Skeletal muscle satellite cell (primary cell): ENCODE measurements around the gene TPPP2. TPM values are rescaled to one million over a fixed set of nuclear protein-coding genes. Genes with fewer than 3 reads are reported as not detected.
"Not testable (repeated sequence)": the region's sequence is repeated elsewhere in the genome, so short reads cannot be mapped to it uniquely, and the experiment has no call there.

Experiments
- H3K27me3 ChIP-seq: 2 replicates; pipeline ENCODE4 v1.7.0; 2013; ENCODE audit warnings: low read length; ENCODE audit not compliant: control insufficient read depth, insufficient read depth
- H3K36me3 ChIP-seq: 2 replicates; pipeline ENCODE4 v1.7.0; 2013; ENCODE audit warnings: mild to moderate bottlenecking, control low read depth, low read length; ENCODE audit not compliant: insufficient read depth
- H3K4me1 ChIP-seq: 2 replicates; pipeline ENCODE4 v1.7.0; 2013; ENCODE audit warnings: low read length; ENCODE audit not compliant: control insufficient read depth, insufficient read depth
- H3K4me2 ChIP-seq: 2 replicates; pipeline ENCODE4 v1.7.0; 2013; ENCODE audit warnings: mild to moderate bottlenecking, low read length
- H3K4me3 ChIP-seq: 2 replicates; pipeline ENCODE4 v1.7.0; 2013; ENCODE audit warnings: low read length
- H3K9ac ChIP-seq: 2 replicates; pipeline ENCODE4 v1.7.0; 2013; ENCODE audit warnings: mild to moderate bottlenecking, low read depth, low read length, moderate library complexity
- H3K9me3 ChIP-seq: replicated peaks from 2 replicates; pipeline ENCODE4 v1.7.0; 2013; ENCODE audit warnings: mild to moderate bottlenecking, control low read depth, low read length
- total RNA-seq: library from RNA; depleted of rRNA; stranded (reverse); fragments of >200 nt; gene quantifications from 2 replicates; pipeline ENCODE4 v1.2.3, GENCODE V29; 2012; rRNA removed

TPPP2 gene
- total RNA-seq, result not detected in 2 replicates

- no peak within 1 kb of the TSS for H3K4me3 ChIP-seq
- peaks cover 75% of the 10 kb centered on the region for H3K27me3 ChIP-seq
These were observed at the start of gene TPPP2 for GRCh38 chr14:21029917-21030316. TSS of gene TPPP2 (plus strand) at chr14:21030217. CDS start at chr14:21030582, 365 bp downstream.

DNA sequence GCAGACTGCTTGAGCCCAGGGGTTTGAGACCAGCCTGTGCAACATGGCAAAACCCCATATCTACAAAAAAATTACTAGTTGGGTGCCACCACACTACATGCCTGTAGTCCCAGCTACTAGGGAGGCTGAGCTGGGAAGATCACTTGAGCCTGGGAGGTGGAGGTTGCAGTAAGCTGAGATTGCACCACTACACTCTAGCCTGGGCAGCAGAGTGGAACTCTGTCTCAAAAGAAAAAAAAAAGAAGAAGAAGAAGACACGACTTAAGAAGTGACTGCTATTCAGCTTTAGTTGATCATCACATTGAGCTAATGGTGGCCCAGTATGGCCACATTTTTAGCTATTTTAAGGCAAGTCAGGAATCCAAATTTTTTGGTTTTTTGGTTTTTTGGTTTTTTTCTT, 49.1 kb upstream of the TPPP2 start:
- Histone ChIP-seq H3K9me3 (no peaks in the 10 kb centered on the region), H3K9ac (no peak overlapping the region), H3K36me3 (no peaks in the 10 kb centered on the region), H3K27me3 (no peaks in the 10 kb centered on the region), H3K4me2 (no peak overlapping the region), H3K4me3 (no peak overlapping the region), H3K4me1 (peaks cover 2% of the 10 kb centered on the region)

More at GRCh38 chr14:21029917-21030316, at the start of gene TPPP2:
- Histone ChIP-seq H3K9me3 (no peaks in the 10 kb centered on the region), H3K4me2 (no peak within 1 kb of the TSS), H3K4me1 (no peaks in the 10 kb centered on the region), H3K9ac (no peak within 1 kb of the TSS), H3K36me3 (no peaks in the 10 kb centered on the region)

- H3K27me3 ChIP-seq, result no peaks in the 10 kb centered on the region
- H3K36me3 ChIP-seq, result no peaks in the 10 kb centered on the region
These were observed 47.2 kb upstream of the TPPP2 start for GRCh38 chr14:20982646-20983369.

DNA sequence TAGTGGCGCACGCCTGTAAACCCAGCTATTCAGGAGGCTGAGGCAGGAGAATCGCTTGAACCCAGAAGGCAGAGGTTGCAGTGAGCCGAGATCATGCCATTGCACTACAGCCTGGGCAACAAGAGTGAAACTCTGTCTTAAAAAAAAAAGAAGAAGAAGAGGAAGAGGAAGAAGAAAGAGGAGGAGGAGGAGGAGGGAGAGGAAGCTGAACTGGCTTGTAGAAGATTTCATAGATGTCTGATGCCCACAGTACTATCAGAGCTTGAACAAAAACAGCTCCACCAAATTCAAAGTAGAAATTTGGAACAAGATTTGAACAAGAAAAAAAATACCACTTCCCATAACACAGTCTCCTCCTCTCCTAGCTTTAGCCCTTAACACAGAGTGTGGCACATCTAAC, 44.4 kb upstream of the TPPP2 start:
- H3K9ac ChIP-seq, H3K27me3 ChIP-seq, H3K4me3 ChIP-seq, H3K36me3 ChIP-seq, H3K4me2 ChIP-seq, H3K9me3 ChIP-seq: not testable (repeated sequence)
- peaks cover 31% of the 10 kb centered on the region for H3K4me1 ChIP-seq

More at GRCh38 chr14:20982646-20983369, 47.2 kb upstream of the TPPP2 start:
- Histone ChIP-seq H3K9ac (no peak overlapping the region), H3K4me1 (peaks cover 18% of the 10 kb centered on the region), H3K4me2 (no peak overlapping the region), H3K4me3 (no peak overlapping the region), H3K9me3 (no peaks in the 10 kb centered on the region)

DNA sequence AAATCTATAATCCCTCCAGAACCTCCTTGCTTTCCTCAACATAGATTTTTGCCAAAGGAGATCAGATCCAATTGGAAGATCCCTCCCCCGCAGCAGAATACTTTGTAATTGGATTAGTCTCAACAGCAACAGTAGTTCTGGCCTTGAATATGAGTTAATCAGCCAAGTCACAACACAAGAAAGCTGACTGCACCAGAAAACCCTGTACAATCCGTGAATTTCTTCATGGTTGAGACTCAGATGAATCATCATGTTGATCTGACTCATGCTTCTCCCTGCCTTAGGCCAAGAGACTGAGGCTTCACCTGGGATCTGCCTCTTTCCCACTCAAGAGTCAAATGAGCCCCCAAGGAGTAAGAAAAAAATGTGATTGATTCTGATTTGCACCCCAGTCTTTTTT, 43.2 kb upstream of the TPPP2 start:
- peak overlapping the region; percentile 56 for H3K4me2 ChIP-seq
- peaks cover under 1% of the 10 kb centered on the region for H3K36me3 ChIP-seq
- H3K4me3 ChIP-seq, result no peak overlapping the region
- peaks cover 38% of the 10 kb centered on the region for H3K4me1 ChIP-seq
- no peaks in the 10 kb centered on the region for H3K9me3 ChIP-seq
- H3K9ac ChIP-seq, result no peak overlapping the region
- H3K27me3 ChIP-seq, result no peaks in the 10 kb centered on the region

GRCh38 chr14:20988717-20989470, 41.1 kb upstream of the TPPP2 start:
- peaks cover 17% of the 10 kb centered on the region for H3K36me3 ChIP-seq
- peaks cover 38% of the 10 kb centered on the region for H3K4me1 ChIP-seq
- peak overlapping the region; percentile 67 for H3K4me2 ChIP-seq
- peak overlapping the region; percentile 39 for H3K4me3 ChIP-seq
- no peaks in the 10 kb centered on the region for H3K9me3 ChIP-seq
- peak overlapping the region; percentile 76 for H3K9ac ChIP-seq
- no peaks in the 10 kb centered on the region for H3K27me3 ChIP-seq

DNA sequence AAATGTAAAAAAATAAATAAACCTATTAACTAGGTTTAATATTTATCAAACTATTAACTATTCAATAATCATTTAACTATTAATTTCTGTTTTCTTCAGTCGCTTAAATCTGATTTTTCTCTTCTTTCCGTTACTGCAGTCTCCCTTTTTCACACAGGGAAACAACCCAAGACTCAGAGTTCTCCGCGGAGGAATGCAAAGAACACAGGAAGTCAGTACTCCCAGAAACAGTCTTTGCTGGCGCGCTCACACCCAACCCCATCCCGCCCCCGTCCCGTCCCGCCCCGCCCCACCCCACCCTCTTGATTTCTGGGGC, 40.6 kb upstream of the TPPP2 start:
- peaks cover 38% of the 10 kb centered on the region for H3K4me1 ChIP-seq
- H3K4me2 ChIP-seq, result peak overlapping the region; percentile 67
- no peaks in the 10 kb centered on the region for H3K27me3 ChIP-seq
- peak overlapping the region; percentile 39 for H3K4me3 ChIP-seq
- peaks cover 23% of the 10 kb centered on the region for H3K36me3 ChIP-seq
- H3K9me3 ChIP-seq, result no peaks in the 10 kb centered on the region
- peak overlapping the region; percentile 76 for H3K9ac ChIP-seq

GRCh38 chr14:20989787-20990600, 40.0 kb upstream of the TPPP2 start, which contains the start of gene METTL17:
TSS of gene METTL17 (plus strand) at chr14:20989980. CDS start at chr14:20990003, 23 bp downstream.
- peak within 1 kb of the TSS; percentile 87 for H3K9ac ChIP-seq
- H3K4me3 ChIP-seq, result peak within 1 kb of the TSS; percentile 90
- H3K4me1 ChIP-seq, result peaks cover 38% of the 10 kb centered on the region

GRCh38 chr14:20996521-20996920, 33.5 kb upstream of the TPPP2 start:
- no peaks in the 10 kb centered on the region for H3K9me3 ChIP-seq
- peaks cover 7% of the 10 kb centered on the region for H3K4me1 ChIP-seq
- H3K36me3 ChIP-seq, result peaks cover 54% of the 10 kb centered on the region
- H3K4me2 ChIP-seq, result no peak overlapping the region
- H3K27me3 ChIP-seq, result no peaks in the 10 kb centered on the region
- H3K9ac ChIP-seq, result no peak overlapping the region
- no peak overlapping the region for H3K4me3 ChIP-seq

More at GRCh38 chr14:20989787-20990600, 40.0 kb upstream of the TPPP2 start, which contains the start of gene METTL17:
- Histone ChIP-seq H3K9me3 (no peaks in the 10 kb centered on the region), H3K36me3 (peaks cover 28% of the 10 kb centered on the region), H3K27me3 (no peaks in the 10 kb centered on the region), H3K4me2 (peak within 1 kb of the TSS; percentile 92)

GRCh38 chr14:20997115-20997514, 32.9 kb upstream of the TPPP2 start:
- Histone ChIP-seq H3K4me1 (peaks cover 7% of the 10 kb centered on the region), H3K4me3 (no peak overlapping the region), H3K36me3 (peaks cover 50% of the 10 kb centered on the region), H3K9me3 (no peaks in the 10 kb centered on the region), H3K4me2 (no peak overlapping the region), H3K27me3 (no peaks in the 10 kb centered on the region), H3K9ac (no peak overlapping the region)

DNA sequence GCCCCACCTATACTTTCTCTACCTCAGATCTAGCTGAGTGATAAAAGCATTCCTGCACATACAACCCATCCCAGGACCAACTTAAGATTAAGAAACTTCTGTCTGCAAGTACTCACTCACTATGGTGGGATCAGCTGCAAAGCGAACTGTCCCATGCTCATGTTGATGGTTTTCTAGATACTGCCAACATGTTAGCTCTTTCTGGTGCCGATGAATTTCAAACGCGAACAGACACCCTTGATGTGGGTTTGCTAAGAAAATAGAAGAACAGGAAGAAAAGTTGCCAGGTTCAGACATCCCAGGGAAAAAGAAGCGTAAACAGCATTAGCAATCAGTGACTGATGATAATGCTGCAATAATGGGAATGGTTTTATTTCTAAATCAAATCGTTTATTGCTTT, 32.5 kb upstream of the TPPP2 start:
- Histone ChIP-seq H3K9me3 (no peaks in the 10 kb centered on the region), H3K36me3 (peaks cover 46% of the 10 kb centered on the region)

More for the DNA sequence above, 32.5 kb upstream of the TPPP2 start:
- Histone ChIP-seq H3K4me3 (no peak overlapping the region), H3K4me1 (peaks cover 7% of the 10 kb centered on the region), H3K4me2 (no peak overlapping the region), H3K9ac (no peak overlapping the region), H3K27me3 (no peaks in the 10 kb centered on the region)
